Activated CD4-positive, alpha-beta T cell treated with anti-CD3 and anti-CD28 coated beads for 24 hours (primary cell): ENCODE results near the gene LNX1.

Experiments
- DNase-seq, 2 donors: peaks; one replicate each; pipeline ENCODE4 v3.0.0-alpha.2; 2020; ENCODE audit warnings: low read depth in 2 of 2

LNX1 gene

GRCh38 chr4:53535567-53535966 is 55.7 kb downstream of the LNX1 start:
- no peak for DNase-seq

- no peak for DNase-seq
Observed at GRCh38 chr4:53534684-53535083, 56.6 kb downstream of the LNX1 start.

- no peak for DNase-seq
Observed at GRCh38 chr4:53532521-53532920, 58.8 kb downstream of the LNX1 start.

DNA sequence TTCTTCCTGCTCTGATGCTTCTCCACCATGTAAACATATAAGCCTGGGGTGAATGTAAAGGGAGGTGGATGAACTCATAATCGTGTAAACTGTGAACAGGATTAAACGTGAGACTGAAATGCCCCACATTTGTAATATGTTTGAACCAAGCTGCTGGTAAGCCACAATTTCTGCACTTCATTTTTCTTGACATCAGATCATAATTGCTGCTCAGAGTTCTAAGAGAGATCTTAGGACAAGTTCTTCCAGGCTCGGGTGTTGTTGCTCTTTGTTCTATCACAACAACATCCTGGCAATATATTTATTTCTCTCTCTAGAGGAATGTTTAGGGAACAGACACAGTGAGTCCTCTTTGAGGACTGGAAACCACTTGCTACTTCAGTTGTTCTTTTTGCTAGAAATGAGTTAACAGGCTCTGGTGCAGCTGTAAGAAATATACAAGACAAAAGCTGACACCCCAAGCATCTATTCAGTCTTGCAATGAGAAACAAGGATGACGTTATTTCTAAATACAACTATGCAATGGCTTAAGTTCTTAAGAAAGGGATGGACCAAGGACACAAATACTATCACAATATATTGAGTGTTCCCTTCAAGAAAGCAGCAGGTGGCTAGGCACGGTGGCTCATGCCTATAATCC is 59.6 kb downstream of the LNX1 start:
- no peak for DNase-seq

- no peak for DNase-seq
Observed at GRCh38 chr4:53529025-53529424, 62.3 kb downstream of the LNX1 start.

DNA sequence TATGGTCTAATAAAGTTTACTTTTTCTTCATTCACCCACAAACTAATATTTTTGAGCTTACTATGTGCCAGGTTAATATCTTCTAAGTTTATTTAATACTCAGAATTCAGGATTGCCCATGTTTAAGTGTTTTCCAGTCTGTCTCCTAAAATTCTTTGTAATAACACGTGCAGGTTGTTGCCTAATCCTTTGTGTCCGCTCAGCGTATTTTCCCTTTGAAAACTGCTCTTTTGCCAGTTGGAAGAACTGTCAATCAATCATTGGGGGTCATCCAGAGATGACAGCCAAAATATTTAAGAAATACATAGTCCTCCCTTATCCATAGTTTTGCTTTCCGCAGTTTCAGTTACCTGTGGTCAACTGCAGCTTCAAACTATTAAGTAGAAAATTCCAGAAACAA is 63.4 kb downstream of the LNX1 start:
- no peak for DNase-seq

GRCh38 chr4:53527326-53527725 is 64.0 kb downstream of the LNX1 start:
- no peak for DNase-seq

DNA sequence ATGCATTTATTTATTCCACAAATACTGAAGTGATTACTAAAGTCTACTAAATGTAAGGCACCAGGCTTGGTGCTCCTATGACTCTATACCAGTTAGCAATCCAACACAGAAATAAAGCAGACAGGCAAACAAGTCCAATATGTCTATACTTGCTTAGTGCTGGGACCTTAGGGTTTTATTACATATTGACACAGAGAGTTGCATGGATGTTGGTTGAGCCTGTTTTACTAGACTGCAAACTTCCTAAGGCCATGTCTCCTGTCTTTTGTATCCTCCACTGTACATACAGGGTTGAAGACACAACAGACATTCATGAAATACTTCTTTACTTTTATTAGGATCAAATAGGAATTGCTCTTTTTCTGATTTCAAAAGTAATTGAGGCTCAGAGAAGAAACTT is 69.0 kb downstream of the LNX1 start:
- no peak for DNase-seq

GRCh38 chr4:53520116-53520515 is 71.2 kb downstream of the LNX1 start:
- no peak for DNase-seq

DNA sequence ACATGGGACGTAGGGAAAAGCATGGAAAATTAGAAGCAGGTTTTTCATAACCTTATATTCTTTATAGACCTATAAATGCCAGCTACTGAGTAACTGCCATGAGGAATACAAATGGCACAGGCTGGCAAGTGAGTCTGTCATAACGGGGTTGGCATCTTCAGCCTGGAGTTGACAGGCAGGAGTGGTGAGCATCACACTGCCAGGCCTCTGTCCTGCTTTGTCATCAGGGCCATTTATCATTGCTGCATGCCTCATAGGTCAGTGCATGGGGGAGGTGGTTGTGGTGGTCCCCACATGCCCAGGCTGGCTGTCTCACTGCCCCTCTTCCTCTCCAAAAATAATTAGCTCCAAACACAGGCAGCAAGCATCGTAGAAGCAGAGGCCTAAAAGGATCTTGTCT is 72.5 kb downstream of the LNX1 start:
- no peak for DNase-seq

- DNase-seq: no peak
Observed at GRCh38 chr4:53515076-53515475, 76.2 kb downstream of the LNX1 start.

- no peak for DNase-seq
Observed at GRCh38 chr4:53514509-53514908, 76.8 kb downstream of the LNX1 start.

DNA sequence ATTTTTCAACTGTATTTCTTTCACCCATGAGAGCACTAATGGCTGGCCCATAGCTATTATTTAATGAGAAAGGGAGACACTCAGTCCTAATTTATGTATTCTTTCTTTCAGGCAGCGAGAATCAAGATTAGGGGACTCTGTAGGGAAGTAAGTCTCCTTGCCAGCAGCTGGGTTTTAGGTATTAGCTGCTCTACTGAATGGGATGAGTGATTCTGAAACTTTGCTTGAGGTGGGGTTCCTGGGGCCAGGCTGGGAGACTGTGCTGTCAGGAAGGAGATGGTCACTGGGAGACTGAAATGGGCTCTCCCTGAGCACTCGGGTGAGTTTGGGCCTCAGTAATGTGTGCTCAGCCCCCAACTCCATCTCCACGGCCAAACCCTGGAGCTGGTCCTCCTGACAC is 78.7 kb downstream of the LNX1 start:
- DNase-seq: no peak

GRCh38 chr4:53511014-53511413 is 80.3 kb downstream of the LNX1 start:
- DNase-seq: no peak

- DNase-seq: no peak
Observed at GRCh38 chr4:53510321-53510720, 81.0 kb downstream of the LNX1 start.

DNA sequence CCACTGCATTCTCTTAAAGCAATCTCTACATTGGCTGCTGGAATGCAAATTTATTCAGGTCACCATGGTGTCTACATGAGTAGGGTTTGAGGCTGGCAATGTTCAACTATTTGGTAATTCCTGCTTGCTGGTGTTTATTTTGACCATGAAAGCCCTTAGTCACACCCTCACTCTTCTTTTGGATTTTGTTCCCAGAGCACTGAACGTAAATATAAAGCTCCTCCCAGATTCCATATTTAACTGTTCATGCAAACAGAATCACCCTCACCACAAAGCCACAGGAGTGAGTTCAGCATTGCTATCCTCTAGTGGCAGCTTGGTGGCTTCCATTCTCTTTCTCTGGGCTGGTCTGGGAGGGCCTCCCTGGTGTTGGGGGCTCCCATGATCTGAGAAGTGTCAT is 82.8 kb downstream of the LNX1 start:
- DNase-seq: no peak

DNA sequence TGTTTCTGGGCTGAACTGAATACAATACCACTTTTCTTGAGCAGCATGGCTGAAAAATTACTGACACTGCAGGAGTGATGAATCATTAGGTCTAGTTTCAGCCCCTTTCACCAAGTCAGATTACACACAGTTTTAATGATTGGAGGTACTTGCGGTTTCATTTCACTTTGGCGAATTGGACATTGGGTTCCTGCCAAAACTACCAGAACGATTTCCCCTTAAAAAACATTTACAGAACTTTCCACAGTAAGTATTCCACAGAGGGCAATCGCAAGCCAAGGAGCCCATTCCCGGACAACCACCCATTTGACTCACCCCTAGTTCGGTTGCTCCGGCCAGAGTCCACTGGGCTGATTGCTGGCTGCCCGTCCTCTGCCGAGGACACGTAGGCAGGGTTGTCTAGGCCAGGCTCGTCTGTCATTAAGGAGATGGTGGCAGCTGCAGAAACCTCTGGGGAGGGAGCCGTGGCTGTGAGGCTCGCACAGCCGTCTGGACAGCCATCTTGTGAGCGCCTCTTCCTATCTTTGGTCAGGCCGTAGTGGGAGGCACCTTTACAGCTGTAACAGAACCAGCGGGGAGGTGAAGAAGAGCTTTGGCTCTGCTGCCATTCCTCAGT is 83.5 kb downstream of the LNX1 start:
- DNase-seq: no peak

- no peak for DNase-seq
Observed at GRCh38 chr4:53507058-53507457, 84.2 kb downstream of the LNX1 start.

- no peak for DNase-seq
Observed at GRCh38 chr4:53505947-53506346, 85.3 kb downstream of the LNX1 start.

DNA sequence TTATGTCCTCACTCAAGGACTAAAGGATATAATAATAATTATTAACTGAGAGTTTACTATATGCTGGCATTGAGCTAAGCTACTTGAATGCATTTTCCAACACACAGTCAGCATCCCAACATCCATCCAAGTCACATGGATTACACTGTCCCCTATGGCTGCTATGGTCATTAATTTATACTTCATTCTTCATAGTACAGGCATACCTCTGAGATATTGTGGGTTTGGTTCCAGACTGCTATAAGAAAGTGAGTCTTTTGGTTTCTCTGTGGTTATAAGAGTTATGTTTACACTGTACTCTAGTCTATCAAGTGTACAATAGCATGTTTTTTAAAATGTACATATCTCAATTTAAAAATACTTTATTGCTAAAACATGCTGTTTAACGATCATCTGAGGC is 89.2 kb downstream of the LNX1 start:
- DNase-seq: no peak

GRCh38 chr4:53501561-53501960 is 89.7 kb downstream of the LNX1 start:
- DNase-seq: no peak

DNA sequence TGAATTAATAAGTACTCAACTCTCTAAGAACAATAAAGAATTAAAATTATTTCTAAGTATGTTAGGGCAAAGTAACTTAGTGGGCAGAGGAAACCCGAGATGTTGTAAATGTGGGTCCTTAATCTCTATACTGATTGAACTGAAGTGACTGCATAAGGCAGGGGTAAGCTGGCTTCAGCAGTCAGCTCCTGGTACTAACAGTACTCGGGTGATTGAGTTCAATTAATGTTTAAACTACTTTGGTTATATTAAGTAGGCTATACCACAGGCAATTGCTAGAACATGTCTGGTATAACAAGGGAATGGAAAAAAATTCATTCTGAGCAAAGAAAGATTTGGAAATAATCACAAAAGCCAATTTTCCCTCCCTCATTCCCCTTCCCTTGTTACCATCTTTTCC is 90.7 kb downstream of the LNX1 start:
- DNase-seq: no peak

DNA sequence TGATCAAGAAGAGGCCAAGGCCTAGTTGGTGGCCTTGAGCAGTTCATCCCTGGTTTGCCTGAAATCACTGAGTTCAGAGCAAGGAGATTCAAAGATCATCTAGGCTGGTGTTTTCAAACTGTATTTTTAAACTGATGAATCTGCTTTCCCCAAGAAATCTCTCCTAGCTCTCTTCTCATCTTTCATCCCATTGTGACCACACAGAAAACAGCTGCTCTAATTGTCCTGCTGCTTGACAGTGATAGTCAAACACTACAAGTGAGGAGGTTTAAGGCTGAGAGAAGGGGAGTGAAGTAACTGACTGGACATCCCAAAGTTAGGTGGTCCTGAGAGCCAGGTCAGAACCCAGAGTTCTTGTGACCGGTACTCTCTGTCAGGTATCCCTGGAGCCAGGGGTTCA is 91.5 kb downstream of the LNX1 start:
- DNase-seq: no peak

DNA sequence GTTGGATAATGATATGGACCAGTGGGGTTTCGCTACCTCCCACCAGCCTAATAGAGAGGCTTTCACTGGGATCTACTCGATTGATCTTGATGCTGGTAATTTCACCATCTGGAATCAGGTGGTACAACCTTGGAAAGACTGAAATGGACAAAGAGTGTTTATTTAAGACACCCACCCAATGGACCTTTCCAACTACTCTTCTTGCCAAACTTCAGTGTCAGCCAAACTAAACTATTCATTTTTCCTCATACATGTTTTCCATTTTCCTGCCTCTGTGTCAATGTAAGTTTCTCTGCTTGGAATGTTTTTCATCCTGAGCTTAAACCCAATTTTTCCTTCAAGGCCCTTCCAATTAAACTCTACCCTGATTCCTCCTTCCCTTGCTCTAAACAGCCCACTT is 92.6 kb downstream of the LNX1 start:
- no peak for DNase-seq
